Cardiac atrium fibroblast (primary cell): ENCODE results near the gene DAO. TPM values are rescaled to one million over a fixed set of nuclear protein-coding genes. Genes with fewer than 3 reads are reported as not detected.

Experiments used
- total RNA-seq: library from RNA; depleted of rRNA; stranded (reverse); fragments of >200 nt; gene quantifications from 2 replicates; pipeline ENCODE4 v1.2.3, GENCODE V29; 2015

The DAO gene
- not detected in 2 replicates for total RNA-seq

GRCh38 chr12:108879615-108880254 lies at the start of gene DAO:
Gene DAO, plus strand, starts transcription at chr12:108880092. Its CDS starts 4,915 bp downstream, at chr12:108885007.

Other genes starting within 250 kb of the DAO start
- gene SELPLG, start 246.2 kb upstream of the DAO start, total RNA-seq: 0.72 and 0.97 TPM in 2 replicates
- gene CORO1C, start 148.6 kb upstream of the DAO start, total RNA-seq: 67.3 and 85.9 TPM in 2 replicates
- 17.2 and 17.5 TPM in 2 replicates for gene SSH1, start 22.5 kb upstream of the DAO start, total RNA-seq
- not detected in 2 replicates for gene SVOP, start 141.0 kb downstream of the DAO start, total RNA-seq
- gene USP30, start 172.5 kb downstream of the DAO start, total RNA-seq: 4.2 and 14.3 TPM in 2 replicates
- gene ALKBH2, start 213.4 kb downstream of the DAO start, total RNA-seq: 11.4 and 12.3 TPM in 2 replicates
- 8.4 and 9.9 TPM in 2 replicates for gene UNG, start 217.5 kb downstream of the DAO start, total RNA-seq
- 0.90 and 0.97 TPM in 2 replicates for gene ACACB, start 236.5 kb downstream of the DAO start, total RNA-seq